HK-2 (cell line): ENCODE data around the gene NDFIP1.
"Not testable (repeated sequence)": the region's sequence is repeated elsewhere in the genome, so short reads cannot be mapped to it uniquely, and the experiment has no call there.

ENCODE experiments used
- DNase-seq: peaks from one replicate; pipeline ENCODE4 v3.0.0-alpha.2; 2018; ENCODE audit not compliant: unreplicated experiment

NDFIP1 gene, protein sequence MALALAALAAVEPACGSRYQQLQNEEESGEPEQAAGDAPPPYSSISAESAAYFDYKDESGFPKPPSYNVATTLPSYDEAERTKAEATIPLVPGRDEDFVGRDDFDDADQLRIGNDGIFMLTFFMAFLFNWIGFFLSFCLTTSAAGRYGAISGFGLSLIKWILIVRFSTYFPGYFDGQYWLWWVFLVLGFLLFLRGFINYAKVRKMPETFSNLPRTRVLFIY

DNA sequence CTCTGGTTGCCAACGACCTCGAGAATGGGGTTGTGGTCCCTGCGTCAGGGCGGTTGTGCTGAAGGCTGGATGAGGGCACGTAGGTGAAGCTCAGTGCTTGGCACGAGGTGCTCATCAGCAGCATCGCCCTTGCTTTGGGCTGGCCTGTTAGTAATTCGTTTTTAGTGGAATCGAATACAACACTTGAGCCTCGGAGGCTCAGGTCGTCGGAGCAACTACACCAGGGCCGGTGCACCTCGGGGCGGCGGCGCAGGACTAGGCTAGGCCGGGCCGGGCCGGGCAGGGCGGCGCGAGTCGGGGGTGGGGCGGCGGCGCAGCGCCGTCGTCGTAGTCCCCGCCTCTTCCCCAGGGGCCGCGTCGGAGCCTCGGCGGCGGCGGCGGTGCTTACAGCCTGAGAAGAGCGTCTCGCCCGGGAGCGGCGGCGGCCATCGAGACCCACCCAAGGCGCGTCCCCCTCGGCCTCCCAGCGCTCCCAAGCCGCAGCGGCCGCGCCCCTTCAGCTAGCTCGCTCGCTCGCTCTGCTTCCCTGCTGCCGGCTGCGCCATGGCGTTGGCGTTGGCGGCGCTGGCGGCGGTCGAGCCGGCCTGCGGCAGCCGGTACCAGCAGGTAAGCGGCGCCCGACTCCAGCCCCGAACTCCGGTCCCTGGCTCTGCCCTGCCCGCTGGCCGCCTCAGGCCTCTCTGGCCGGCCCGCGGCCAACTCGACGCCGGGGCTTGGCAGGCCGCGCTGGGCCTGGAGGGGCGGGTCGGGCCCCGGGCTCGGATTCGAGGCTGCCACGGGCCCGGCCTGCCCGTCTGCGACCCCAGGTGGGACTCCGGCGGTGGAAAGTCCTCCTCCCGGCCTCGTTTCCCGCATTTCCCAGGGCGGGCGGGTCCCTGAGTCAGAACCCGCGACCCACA is at the start of gene NDFIP1:
NDFIP1 (plus strand) TSS at position 348 of the 899 bp plus-strand sequence; CDS start at position 544, 196 bp downstream.
- peak; percentile 71 for DNase-seq

DNA sequence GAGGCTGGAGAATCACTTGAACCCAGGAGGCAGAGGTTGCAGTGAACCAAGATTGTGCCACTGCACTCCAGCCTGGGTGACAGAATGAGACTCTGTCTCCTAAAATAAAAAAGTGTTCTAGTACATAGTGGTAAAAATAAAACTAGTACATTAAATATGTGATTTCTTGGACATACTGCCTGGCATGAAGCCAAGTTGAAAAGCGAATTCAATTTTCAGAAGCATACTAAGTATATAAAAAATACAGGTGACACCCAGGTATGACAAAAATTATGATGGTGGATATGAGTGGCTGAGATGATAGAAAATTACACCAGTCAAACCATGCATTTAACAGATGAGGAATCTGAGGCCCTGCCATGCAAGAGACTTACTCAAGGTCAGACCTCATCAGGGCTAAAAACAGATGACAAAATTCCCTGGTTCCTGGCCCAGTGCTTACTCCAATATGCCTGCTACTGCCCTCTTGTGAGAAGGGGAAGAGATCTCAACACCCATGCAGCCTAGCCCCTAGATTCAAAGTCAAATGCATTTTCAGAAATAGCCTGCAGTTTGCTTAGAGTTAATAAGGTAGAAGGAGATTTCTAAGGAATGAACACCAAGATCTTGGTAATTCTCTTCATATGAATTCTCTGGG is 49.2 kb upstream of the NDFIP1 start:
- no peak for DNase-seq

DNA sequence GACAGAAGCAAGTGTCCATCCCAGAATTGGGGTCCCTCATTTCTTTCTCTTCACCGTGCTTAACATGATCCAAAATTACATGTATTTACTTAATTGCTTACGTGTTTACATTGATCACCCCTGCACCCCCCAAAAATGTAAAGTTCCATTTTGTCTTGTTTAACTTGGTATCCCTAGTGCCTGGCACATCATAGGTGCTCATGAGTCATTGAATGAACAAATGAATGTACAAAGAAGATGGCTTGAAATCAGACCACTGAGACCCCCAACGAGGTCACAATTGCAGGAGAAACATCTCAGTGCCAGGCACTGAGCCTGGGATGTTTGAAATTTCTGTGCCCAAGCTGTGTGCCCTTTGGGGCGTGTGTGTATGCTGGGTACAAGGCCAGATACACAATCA is 45.2 kb upstream of the NDFIP1 start:
- no peak for DNase-seq

DNA sequence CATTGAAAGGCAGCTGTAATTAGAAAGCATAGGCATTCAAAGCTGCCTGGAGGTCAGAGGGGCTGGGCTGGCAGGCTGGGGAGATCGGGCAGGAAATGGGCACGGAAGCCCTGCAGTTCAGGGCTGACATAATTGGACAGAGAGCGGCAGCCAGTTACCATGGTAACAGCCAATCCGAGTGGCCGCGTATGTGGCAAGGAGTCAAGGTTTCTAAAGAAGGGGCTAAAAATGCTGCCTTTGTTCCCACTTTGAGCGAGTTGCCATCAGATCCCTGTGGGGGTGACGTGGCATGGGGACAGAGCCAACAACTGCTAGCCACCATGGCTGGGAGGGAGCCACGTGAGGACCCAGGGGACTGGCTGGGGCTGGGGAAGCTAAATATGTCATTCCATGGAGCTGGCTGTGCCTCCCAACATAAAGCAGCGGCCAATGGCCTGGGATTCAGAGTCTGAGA is 44.7 kb upstream of the NDFIP1 start:
- no peak for DNase-seq

DNA sequence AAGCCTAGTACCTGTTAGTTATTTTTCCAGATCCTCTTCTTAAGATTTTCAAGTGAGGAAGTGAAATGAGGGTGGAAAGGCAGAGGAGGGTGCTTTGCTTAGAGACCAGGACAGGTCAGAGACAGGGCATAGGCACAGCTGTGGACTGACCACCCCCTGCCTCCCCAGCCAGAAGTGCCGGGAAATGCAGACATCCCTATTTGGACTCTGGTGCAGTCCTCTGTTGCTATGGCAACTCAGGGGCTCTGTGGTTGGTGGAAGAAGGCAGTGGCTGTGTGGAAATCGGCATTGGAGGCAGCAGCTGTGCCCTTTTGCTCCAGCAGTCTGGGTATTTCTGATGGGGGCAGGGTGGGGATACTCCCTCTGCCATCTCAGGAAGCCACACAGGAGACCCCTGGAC is 43.3 kb upstream of the NDFIP1 start:
- DNase-seq, result no peak

DNA sequence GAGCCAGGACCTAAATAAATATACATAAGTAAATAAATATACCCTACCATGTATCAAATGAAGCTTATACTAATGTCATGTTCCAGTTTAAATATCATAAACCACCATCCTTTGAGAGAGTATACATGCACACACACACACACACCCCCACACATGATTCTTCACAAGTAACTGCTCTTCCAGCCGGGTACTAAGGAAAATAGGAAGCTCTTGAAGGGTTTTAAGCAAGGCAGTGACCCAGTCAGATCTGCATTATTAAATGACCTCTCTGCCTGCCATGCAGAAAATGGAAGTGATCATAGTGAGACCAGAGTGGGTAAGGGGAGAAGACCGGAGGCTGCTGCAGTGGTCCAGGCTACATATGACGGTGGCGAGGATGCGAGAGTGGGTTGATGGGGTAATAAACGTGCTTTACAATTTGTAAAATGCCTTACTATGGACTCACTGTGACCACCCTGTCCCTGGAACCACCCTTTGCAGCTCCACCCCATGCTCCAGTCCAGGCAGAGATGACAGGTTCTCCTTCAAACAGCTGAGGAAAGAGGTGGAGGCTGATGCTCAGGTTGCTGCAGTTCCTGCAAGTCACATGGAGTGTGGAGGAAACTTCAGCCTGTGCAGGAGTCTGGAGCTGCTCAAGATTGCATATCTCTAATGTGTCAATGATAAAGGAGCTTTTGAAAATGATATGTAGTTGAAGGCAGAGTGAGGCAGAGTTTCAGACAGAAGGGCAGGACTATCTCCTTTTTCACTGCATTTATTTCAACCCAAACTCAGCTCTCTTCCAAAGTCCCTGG is 38.8 kb upstream of the NDFIP1 start:
- no peak for DNase-seq

DNA sequence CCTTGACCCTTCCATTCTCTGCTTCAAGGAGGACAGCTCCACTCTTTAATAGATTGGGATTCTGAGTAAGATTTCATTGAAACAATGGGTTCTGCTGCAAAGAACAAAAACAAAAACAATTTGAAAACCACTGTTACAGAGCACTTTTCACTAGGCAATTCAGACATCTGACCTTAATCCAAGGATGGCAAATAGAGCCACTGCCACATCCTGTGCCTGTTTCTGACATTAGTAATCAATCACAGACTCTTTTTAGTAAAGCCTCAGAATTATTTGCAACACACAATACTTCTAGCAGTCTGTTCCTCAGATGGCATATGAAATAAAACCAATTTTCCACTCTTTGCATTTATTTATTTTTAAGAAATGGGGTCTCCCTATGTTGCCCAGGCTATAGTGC is 37.8 kb upstream of the NDFIP1 start:
- DNase-seq, result no peak

DNA sequence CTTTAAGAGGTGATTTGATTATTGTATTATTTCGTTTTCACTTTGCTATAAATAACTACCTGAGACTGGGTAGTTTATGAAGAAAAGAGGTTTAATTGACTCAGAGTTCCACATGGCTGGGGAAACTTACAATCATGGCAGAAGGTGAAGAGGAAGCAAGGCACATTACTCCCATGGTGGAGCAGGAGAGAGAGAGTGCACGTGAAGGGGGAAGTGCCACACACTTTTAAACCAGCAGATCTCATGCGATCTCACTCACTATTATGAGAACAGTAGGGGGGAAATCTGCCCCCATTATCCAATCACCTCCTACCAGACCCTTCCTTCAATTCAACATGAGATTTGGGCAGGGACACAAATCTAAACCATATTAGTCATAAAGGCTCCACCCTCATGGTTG is 36.1 kb upstream of the NDFIP1 start:
- DNase-seq, result no peak

DNA sequence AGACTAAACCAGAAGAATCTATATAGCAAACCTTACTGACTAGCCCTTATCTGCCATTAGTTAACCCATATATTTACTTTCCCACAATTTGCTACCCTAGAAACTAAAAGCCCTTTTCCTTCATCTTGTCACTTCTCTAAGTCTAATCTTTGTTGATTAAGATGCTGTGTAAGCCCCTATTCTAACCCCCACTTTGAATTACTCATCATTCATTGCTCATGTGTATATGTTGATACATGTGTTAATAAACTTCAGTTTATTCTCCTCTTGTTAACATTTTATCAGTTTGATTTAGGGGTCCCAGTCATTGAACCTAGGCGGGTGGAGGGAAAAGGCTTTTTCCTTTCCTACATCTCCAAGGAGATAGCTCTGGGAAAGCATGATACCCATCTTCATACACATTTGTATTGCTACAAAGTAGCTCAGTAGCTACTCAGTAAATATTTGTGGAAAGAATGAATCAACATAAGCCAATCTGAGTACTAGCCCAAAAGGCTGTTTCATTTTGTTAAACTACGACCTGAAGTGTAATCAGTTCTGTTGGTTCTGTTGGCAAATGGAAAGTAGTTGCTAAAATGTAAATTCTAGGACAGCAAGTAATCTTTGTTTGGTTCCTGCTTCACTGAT is 35.1 kb upstream of the NDFIP1 start:
- no peak for DNase-seq

DNA sequence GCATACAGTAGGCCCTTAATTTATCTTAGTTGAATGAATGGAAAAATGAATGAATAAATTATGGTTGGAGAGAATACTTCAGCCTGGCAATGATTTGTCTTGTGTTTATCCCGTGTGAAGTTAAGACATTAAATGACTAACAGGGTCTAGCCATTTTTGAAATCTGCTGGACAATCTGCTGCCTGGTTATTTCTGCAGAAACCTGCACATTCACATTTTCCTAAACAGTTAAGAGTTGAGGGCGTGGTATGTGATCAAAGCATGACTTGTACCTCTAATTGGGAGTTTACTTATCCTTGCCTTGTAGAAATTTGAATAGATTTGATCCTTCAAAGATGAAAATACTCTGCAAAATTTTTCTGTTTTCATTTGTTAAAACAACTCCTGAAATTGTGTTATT is 34.6 kb upstream of the NDFIP1 start:
- no peak for DNase-seq

DNA sequence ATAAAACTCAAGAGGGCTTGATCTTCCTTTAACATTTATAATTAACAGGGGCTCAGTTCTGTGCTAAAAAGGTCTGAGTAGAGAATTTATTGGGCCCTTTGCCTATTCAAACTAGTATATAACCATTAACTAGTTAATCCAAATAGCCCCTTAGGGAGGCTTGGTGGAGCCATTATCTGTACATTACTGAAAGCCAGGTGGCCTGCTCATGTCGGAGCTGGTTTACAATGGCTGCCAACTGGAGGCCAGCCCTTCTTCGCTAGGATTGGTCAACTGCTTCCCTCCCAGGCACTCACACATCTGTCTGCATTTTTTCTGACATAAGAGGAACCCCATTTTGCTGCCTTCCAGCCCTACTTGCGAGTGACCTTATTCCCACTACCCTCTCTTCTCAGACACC is 30.4 kb upstream of the NDFIP1 start:
- DNase-seq, result no peak

DNA sequence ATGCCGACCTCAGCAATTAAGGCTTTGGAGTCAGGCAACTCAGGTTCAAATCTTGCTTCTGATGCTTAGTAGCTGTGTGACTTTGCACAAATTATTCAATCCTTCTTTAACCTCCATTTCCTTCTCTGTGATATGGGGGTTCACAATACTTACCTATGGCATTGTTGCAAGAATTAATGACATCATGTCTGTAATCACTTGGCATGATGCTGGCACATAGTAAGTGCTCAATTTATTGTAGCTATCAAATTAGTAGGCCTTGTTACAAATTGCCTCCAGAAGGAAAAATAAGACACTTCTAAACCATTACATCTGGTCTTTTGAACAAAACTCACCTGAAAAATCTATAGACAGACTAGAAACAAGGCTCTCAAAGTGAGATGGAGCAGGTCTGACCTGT is 29.9 kb upstream of the NDFIP1 start:
- no peak for DNase-seq

DNA sequence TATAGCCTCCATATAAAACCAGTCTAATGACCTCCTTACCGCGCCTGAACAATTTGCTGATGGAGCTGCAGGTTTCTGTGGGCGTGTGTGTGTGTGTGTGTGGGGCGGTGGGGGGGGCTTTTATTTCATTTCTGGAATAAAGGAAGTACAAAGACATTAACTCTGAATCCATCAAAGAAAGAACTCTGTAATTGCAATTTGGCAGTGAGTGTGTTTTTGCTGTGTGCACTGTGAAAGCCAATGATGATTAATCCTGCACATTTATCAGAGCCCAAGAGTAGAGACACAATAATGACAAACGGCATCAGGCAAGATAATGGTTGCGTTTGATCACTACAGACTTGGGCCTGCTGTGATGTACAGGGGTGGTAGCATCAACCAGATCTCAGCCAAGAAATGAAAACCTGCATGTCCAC is 29.3 kb upstream of the NDFIP1 start:
- DNase-seq, result no peak

DNA sequence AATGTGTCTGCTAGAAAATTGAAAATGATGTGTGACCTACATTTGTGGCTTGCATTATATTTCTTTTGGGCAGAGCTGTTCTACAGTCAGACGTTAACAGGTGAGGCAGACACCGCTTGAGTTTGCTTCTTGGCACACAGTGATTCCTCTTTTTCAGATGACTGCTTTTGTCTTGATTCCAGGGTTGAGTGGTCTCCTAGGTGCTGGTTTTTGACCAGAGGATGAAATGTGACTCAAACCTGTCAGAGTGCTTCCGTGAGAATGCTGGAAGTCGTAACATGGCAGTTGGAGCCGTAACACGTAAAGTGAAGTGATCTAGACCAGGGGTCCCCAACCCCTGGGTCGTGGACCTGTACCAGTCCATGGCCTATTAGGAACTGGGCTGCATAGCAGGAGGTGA is 28.3 kb upstream of the NDFIP1 start:
- no peak for DNase-seq

DNA sequence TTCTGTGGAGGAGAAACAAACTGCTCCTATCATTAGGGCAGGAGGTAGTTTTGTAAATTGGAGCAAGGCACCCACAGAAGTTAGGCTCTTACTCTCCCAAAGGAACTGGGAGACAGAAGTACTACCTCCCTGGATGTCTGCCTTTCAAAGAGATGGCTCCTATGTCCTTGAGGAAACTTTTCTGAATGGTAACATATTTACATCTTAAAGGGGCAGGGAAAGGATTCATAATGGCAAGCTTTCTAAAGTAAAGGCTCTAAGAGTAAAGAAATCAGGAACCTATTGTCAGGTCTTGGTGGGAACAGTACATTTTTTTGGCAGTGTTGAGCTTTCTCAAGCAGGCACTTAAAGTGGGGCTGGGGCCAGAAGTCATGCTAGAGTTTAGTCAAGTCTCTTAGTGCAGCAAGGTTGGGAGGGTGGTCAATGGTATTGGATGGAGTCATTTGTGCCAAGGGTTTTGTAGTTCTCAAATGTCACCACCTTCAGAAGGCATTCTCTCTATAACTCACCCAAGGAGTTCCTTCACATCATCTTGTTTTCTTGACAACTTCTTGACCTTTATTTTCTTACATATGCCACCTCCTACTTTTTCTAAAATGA is 26.3 kb upstream of the NDFIP1 start:
- no peak for DNase-seq

DNA sequence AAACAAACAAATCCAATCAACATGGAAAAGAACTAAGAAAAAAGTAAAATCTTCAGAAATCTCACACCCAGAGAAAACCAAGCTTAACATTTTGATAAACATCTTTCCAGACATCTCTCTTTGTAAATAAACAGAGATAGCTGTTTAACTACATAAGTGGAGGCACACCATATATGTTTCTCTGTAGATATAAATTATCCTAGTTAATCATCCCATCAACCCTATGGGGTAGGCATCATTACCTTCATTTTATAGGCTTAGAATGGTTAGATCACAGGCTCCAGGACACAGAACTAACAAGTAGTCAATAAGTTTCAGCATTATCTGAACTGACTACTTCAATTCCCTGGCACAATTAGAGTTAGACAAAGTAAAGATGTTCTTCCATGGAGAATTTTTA is 22.4 kb upstream of the NDFIP1 start:
- DNase-seq, result no peak

DNA sequence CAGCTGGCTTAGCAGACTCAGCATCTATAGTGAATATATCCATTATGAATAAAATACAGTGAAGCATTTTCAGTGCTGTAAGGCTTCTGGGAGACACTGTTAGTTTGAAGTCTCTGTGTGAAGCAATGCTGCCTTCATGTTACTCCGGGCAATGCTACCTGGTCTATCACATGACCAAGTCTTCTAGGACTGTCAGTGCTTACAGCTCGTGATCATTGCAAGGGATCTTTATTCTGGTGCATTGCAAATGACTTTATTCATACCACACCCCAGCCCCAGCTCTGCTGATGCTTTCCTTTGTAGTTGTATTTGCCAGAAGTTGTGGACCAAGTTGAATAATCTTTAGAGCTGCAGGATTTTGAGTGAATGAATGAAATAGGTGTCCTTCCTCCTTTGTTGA is 21.9 kb upstream of the NDFIP1 start:
- no peak for DNase-seq

DNA sequence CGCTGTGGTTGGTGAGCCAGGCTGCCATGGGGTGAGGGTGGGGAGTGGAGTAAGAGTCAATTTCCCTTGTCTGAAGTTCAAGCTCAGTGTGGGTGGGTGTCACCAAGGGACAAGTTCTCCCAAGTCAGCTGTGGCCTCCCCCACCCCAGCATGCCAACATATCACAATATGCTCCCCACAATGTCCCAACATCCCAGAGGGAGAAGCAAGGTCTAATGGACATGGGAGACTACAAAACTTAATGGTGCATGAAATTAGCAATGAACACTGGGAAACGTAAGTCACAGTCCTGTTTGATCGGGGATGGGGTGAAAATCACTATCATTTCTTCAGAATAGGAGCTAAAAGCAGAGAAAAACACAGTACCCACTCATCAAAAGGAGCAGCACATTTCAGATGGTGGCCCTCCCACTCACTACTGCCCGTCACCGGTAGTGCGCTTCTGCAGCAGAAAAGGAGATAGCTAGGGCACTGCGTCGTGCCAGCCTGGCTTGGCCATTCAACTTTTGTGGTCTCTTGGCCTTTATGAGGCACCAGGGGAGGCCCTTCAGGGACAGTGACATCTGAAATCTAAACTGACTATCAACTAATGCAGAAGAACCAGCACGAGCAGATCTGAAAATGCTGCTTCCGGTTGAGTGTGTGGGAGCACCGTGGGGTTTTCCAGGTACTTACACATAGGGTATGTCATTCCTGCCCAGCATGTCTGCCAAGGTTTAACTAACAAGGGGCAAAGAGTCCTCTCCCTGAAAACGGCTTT is 20.5 kb upstream of the NDFIP1 start:
- DNase-seq, result no peak

DNA sequence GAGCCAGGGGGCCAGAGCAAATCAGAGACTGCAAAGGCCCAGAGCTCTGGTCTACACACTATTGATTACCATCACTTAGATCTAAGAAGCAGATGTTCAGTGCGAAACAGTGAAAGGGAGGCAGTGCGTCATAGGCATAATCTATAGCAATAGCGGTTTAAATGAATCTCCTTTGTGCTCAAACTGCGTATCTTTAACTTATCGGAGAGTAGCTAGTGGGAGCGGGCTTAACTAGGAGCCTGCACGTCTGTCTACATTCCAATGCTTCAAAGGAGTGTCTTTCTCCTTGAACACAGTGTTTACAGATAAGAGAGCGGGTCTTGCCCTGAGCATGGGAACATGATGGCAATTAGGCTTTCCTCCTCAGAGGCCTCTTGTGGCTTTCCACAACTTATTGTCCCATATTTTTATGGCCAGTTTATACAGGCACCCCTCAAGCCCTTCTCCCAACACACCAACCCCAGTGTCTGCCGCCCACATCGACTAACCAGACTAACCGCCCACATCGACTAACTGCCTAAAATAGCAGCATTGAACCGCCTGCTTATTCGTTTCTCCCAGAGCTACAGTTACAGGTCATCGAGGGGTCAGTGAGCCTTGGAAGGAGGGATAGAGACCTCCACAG is 19.6 kb upstream of the NDFIP1 start:
- not testable (repeated sequence) for DNase-seq

DNA sequence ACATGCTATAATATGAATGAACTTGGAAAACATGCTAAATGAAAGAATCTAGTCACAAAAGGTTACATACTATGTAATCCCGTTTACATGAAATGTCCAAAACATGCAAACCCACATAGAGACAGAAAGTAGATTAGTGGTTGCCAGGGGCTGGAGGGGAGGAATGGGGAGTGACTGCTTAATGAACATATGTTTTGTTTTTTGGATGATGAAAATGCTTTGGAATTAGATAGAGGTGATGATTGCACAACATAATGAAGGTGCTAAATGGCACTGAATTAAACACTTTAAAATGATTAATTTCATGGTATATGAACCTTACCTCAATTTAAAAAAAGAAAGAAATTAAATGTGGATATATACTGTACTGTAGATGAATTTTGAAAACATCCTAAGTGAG is 17.6 kb upstream of the NDFIP1 start:
- no peak for DNase-seq
